Gastroesophageal sphincter (tissue), 4 donors: ENCODE measurements around the gene PCLAF. TPM values are rescaled to one million over a fixed set of nuclear protein-coding genes. Genes with fewer than 3 reads are reported as not detected.
A peak's percentile ranks its signal among the peaks of the same experiment; 100 is the strongest.

ENCODE experiments used
- ATAC-seq: fragments of 150-250 bp; one replicate; pipeline ENCODE4 v1.9.1; 2016; ENCODE audit warnings: mild to moderate bottlenecking, moderate library complexity
- H3K27ac ChIP-seq, 4 donors: fragments of 200-600 bp; sonication (generic) in 3 of 4; 1 replicate in 3 of 4; 2 replicates in 1 of 4; pipeline ENCODE4 v1.5.1; 2016 to 2019
- H3K27me3 ChIP-seq: fragments of 200-600 bp; sonication (generic); one replicate; pipeline ENCODE4 v1.5.1; 2019
- H3K36me3 ChIP-seq, 2 donors: fragments of 200-600 bp; sonication (generic); one replicate each; pipeline ENCODE4 v1.5.1; 2019; ENCODE audit warnings: control low read depth in 1 of 2
- H3K4me1 ChIP-seq, 3 donors: fragments of 200-600 bp; sonication (generic); 1 replicate in 2 of 3; 2 replicates in 1 of 3; pipeline ENCODE4 v1.5.1; 2016 to 2019; ENCODE audit warnings: control low read depth in 2 of 3
- H3K4me3 ChIP-seq, 2 donors: fragments of 200-600 bp; sonication (generic); one replicate each; pipeline ENCODE4 v1.5.1; 2019; ENCODE audit warnings: mild to moderate bottlenecking in 1 of 2, moderate library complexity in 1 of 2
- H3K9me3 ChIP-seq, 3 donors: fragments of 200-600 bp; sonication (generic); one replicate each; pipeline ENCODE4 v1.5.1; 2017 to 2019; ENCODE audit warnings: control low read depth in 2 of 3
- CTCF ChIP-seq, 4 experiments: fragments of 200-600 bp in 2 of 4; fragments of 450-650 bp in 2 of 4; sonication (generic) in 1 of 4; IDR thresholded peaks; one replicate each; pipeline ENCODE4 v1.5.1; 2017 to 2019; ENCODE audit warnings: antibody characterized with exemption in 4 of 4, mild to moderate bottlenecking in 2 of 4, moderate library complexity in 2 of 4
- EP300 ChIP-seq: sonication (generic); formaldehyde crosslinking; IDR thresholded peaks from one replicate; pipeline ENCODE4 v1.6.1; 2017; ENCODE audit warnings: antibody characterized with exemption, mild to moderate bottlenecking
- POLR2A ChIP-seq, 2 donors: fragments of 450-650 bp; IDR thresholded peaks; one replicate each; pipeline ENCODE4 v1.6.1; 2017; ENCODE audit warnings: antibody characterized with exemption in 2 of 2, mild to moderate bottlenecking in 2 of 2, moderate library complexity in 1 of 2
- POLR2AphosphoS5 ChIP-seq: sonication (generic); formaldehyde crosslinking; IDR thresholded peaks from one replicate; pipeline ENCODE4 v1.6.1; 2017; ENCODE audit warnings: antibody characterized with exemption
- WGBS, 2 donors: methylation state at CpG; one replicate each; pipeline ENCODE4 v1.1.5; 2018; ENCODE audit warnings: low coverage in 1 of 2; 5-methylcytosine and 5-hydroxymethylcytosine counted together
- small RNA-seq, 4 donors: library from RNA; depleted of rRNA; stranded (forward); fragments of <200 nt; gene quantifications; one replicate each; pipeline ENCODE3, GENCODE V24; 2016
- total RNA-seq, 4 donors: library from RNA; depleted of rRNA; stranded (reverse); fragments of >200 nt; gene quantifications; one replicate each; pipeline ENCODE4 v1.1.0, GENCODE V29; 2016

PCLAF gene
- total RNA-seq, 4 donors from 2014 or later = 2.4 TPM; not detected in 3

GRCh38 chr15:64324165-64324877 is 56.9 kb downstream of the PCLAF start:
- WGBS, 2 donors = 85 to 93% methylated on average over 4 to 5 of the region's 5 CpGs
- no peaks in the 10 kb centered on the region for H3K27me3 ChIP-seq

GRCh38 chr15:64315216-64315615 is 66.0 kb downstream of the PCLAF start:
- Histone ChIP-seq H3K36me3 (no peaks in the 10 kb centered on the region), H3K27ac (peak overlapping the region in 1 of 4 donors; percentile 52), H3K27me3 (no peaks in the 10 kb centered on the region), H3K4me3 (no peak overlapping the region), H3K9me3 (no peaks in the 10 kb centered on the region), H3K4me1 (peaks cover 3 to 15% (median 4%) of the 10 kb centered on the region in 3 donors)
- WGBS, 2 donors = 37 to 45% methylated on average over 4 of the region's 4 CpGs
- TF ChIP-seq EP300 (no peak), CTCF (IDR thresholded peaks at IDR 0.05) (no peak), POLR2AphosphoS5 (no peak), POLR2A (IDR thresholded peaks at IDR 0.05) (no peak)
- ATAC-seq = no peak

More at GRCh38 chr15:64324165-64324877, 56.9 kb downstream of the PCLAF start:
- no peak for TF ChIP-seq POLR2A (IDR thresholded peaks at IDR 0.05)
- TF ChIP-seq EP300 = no peak
- TF ChIP-seq CTCF (IDR thresholded peaks at IDR 0.05) = no peak
- no peak for TF ChIP-seq POLR2AphosphoS5
- no peak for ATAC-seq
- no peak overlapping the region for H3K4me3 ChIP-seq
- no peaks in the 10 kb centered on the region for H3K4me1 ChIP-seq
- no peaks in the 10 kb centered on the region for H3K9me3 ChIP-seq
- H3K27ac ChIP-seq = no peak overlapping the region
- H3K36me3 ChIP-seq = no peaks in the 10 kb centered on the region

GRCh38 chr15:64314456-64314855 is 66.8 kb downstream of the PCLAF start:
- WGBS, 2 donors = 45 to 70% methylated on average over 3 of the region's 3 CpGs
- Histone ChIP-seq H3K4me1 (peaks cover 3 to 15% (median 4%) of the 10 kb centered on the region in 3 donors), H3K9me3 (no peaks in the 10 kb centered on the region), H3K27me3 (no peaks in the 10 kb centered on the region), H3K36me3 (no peaks in the 10 kb centered on the region), H3K27ac (peak overlapping the region in 1 of 4 donors; percentile 52), H3K4me3 (no peak overlapping the region)
- no peak for ATAC-seq
- no peak for TF ChIP-seq CTCF (IDR thresholded peaks at IDR 0.05)
- TF ChIP-seq EP300 = no peak
- no peak for TF ChIP-seq POLR2AphosphoS5
- TF ChIP-seq POLR2A (IDR thresholded peaks at IDR 0.05) = no peak

Small RNAs within 50 kb of the gene (small RNA-seq; reads per million reads assigned to genes)
- gene RF00554 = 0 reads per million in 4 donors

Other genes starting within 250 kb of the PCLAF start
- under 1 TPM in 2 of 4 donors, not detected in 2; 0.13 to 0.19 TPM for gene SNX22, start 229.7 kb downstream of the PCLAF start, total RNA-seq
- 100 to 1,000 TPM; 151 to 257 (median 235) TPM for gene PPIB, start 218.4 kb downstream of the PCLAF start, total RNA-seq
- gene CSNK1G1, start 25.3 kb downstream of the PCLAF start, total RNA-seq = 10 to 100 TPM in 2 of 4 donors, 1 to 10 TPM in 2; 9.2 to 67.0 (median 11.9) TPM
- 10 to 100 TPM in 2 of 4 donors, 1 to 10 TPM in 2; 7.7 to 17.0 (median 11.1) TPM for gene TRIP4, start 6.4 kb upstream of the PCLAF start, total RNA-seq
- 10 to 100 TPM; 38.7 to 50.6 (median 43.9) TPM for gene ZNF609, start 79.1 kb upstream of the PCLAF start, total RNA-seq